ENCODE data around the gene SLC4A11. TPM values are rescaled to one million over a fixed set of nuclear protein-coding genes. Genes with fewer than 3 reads are reported as not detected.

Gene SLC4A11
- total RNA-seq, 4 donors from 2014 or later, result 2.0 to 3.3 (median 2.3) TPM

DNA sequence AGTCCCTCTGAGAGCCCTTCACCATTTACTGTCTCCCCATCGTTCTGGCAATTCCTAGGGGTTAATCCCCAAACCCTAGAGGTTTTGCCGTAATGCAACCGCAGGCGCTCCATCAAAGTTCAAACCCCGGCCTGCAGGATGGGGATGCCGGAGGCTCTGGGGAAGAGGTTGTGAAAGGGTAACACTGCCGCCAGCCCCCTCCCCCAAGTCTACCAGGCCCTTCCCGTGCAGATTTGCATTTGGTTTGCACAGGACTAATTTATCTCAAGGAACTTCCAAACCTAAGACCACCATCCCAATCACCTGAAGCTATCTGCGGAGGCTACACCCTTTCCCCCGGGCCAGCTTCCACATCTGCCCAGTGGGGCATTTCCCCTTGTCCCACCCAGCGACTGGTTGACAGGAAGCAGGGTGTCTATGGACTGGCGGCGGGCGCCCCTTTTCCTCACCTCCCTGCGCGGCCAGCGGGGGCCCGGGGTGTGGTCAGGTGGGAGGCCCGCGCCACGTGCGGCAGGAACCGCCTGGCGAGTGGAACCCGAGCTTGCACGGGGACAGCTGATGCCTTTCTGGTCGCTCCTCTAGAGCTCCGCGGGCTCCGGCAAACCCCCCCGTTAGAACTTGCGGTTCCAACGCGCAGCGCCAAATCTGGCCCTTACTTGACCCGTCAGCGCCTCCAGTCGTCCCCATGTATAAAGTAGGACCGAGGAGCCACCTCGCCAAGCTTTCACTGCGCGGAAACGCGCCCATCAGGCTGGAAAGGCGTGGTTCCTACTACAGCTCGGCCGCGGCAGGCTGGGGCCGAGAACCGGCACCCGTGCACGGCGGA lies 9.4 kb upstream of the SLC4A11 start:
- peak overlapping the region; percentile 4 to 19 (median 14) for H3K4me3 ChIP-seq
- H3K36me3 ChIP-seq, result peaks cover 0 to 32% of the 10 kb centered on the region in 2 donors
- in situ Hi-C loops (cut with MboI; ENCODE audit: low sequenced_read_pairs in 4 of 4) (no loop called here), intact Hi-C loops (cut with DNase I; ENCODE audit: low total_unique reads) (loop anchor here (2.0 kb wide), 1 partner anchor 30 kb away; no protein-coding TSS in a partner anchor)
- peak overlapping the region; percentile 46 to 63 (median 48) for H3K27ac ChIP-seq
- peak; percentile 39 to 40 for ATAC-seq
- H3K9me3 ChIP-seq, result no peaks in the 10 kb centered on the region
- peaks cover 12 to 15% of the 10 kb centered on the region in 2 donors for H3K4me1 ChIP-seq
- TF ChIP-seq CTCF (IDR thresholded peaks at IDR 0.05 in 4 of 5, conservative IDR thresholded peaks at IDR 0.05 in 1 of 5) (no peak), POLR2A (IDR thresholded peaks at IDR 0.05) (no peak)
- H3K27me3 ChIP-seq, result no peaks in the 10 kb centered on the region
- peak in 1 of 2 donors; percentile 56 for DNase-seq

DNA sequence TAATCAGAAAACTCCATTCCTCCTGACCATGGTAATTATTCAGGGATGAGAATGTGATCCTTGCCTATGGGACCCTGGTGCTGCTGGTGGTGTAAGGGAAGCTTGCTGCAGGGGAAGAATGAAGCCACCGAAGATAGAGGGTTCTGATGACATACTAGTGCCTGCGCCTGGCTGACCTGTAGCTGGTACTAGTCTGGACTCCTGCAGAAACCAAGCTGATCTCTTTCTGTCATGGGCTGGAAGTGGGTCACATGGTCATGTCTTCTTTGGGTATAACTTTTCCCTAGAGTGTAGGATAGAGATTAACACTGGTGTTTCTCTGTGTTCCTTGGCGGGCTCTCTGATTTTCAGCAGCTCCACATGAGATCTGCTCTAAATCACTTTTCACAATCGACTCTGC lies 8.6 kb upstream of the SLC4A11 start:
- no peak for DNase-seq
- Histone ChIP-seq H3K27me3 (no peaks in the 10 kb centered on the region), H3K4me3 (no peak overlapping the region), H3K27ac (peak overlapping the region in 3 of 4 donors; percentile 48 to 63 (median 49)), H3K9me3 (no peaks in the 10 kb centered on the region), H3K36me3 (peaks cover 0 to 25% of the 10 kb centered on the region in 2 donors), H3K4me1 (peaks cover 12 to 15% of the 10 kb centered on the region in 2 donors)
- ATAC-seq, result peak; percentile 45 to 50
- intact Hi-C loops (cut with DNase I; ENCODE audit: low total_unique reads) (loop anchor here (2.0 kb wide), 1 partner anchor 29 kb away; no protein-coding TSS in a partner anchor), in situ Hi-C loops (cut with MboI; ENCODE audit: low sequenced_read_pairs in 4 of 4) (no loop called here)
- TF ChIP-seq CTCF (IDR thresholded peaks at IDR 0.05 in 4 of 5, conservative IDR thresholded peaks at IDR 0.05 in 1 of 5), result no peak

DNA sequence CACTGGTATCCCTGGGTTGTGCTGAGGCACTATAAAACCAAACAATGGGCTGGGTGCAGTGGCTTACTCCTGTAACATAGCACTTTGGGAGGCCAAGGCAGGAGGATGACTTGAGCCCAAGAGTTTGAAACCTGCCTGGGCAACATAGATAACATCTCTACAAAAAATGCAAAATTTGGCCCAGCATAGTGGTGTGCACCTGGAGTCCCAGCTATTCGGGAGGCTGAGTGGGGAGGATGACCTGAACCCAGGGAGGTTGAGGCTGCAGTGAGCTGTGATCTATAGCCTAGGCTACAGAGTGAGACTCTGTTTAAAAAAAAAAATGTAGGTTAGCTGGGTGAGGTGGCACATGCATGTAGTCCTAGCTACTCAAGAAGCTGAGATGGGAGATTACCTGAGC lies 7.7 kb upstream of the SLC4A11 start:
- peaks cover 12 to 15% of the 10 kb centered on the region in 2 donors for H3K4me1 ChIP-seq
- intact Hi-C loops (cut with DNase I; ENCODE audit: low total_unique reads) (no loop called here), in situ Hi-C loops (cut with MboI; ENCODE audit: low sequenced_read_pairs in 4 of 4) (no loop called here)
- TF ChIP-seq CTCF (IDR thresholded peaks at IDR 0.05 in 4 of 5, conservative IDR thresholded peaks at IDR 0.05 in 1 of 5) (no peak), POLR2A (IDR thresholded peaks at IDR 0.05) (no peak)
- H3K27ac ChIP-seq, result no peak overlapping the region
- DNase-seq (no peak), ATAC-seq (no peak)
- H3K36me3 ChIP-seq, result peaks cover 0 to 15% of the 10 kb centered on the region in 2 donors
- no peak overlapping the region for H3K4me3 ChIP-seq
- H3K27me3 ChIP-seq, result no peaks in the 10 kb centered on the region
- no peaks in the 10 kb centered on the region for H3K9me3 ChIP-seq

GRCh38 chr20:3245711-3246110 lies 6.7 kb upstream of the SLC4A11 start:
- Histone ChIP-seq H3K9me3 (no peaks in the 10 kb centered on the region), H3K36me3 (peaks cover 0 to 5% of the 10 kb centered on the region in 2 donors), H3K27me3 (peaks cover 2 to 5% (median 2%) of the 10 kb centered on the region in 3 donors), H3K4me1 (peaks cover 11 to 12% of the 10 kb centered on the region in 2 donors), H3K27ac (no peak overlapping the region), H3K4me3 (no peak overlapping the region)
- TF ChIP-seq CTCF (IDR thresholded peaks at IDR 0.05 in 4 of 5, conservative IDR thresholded peaks at IDR 0.05 in 1 of 5) (no peak), POLR2A (IDR thresholded peaks at IDR 0.05) (no peak)
- in situ Hi-C loops (cut with MboI; ENCODE audit: low sequenced_read_pairs in 4 of 4) (no loop called here), intact Hi-C loops (cut with DNase I; ENCODE audit: low total_unique reads) (no loop called here)
- no peak for DNase-seq
- ATAC-seq, result no peak

Data from gastrocnemius medialis (tissue), 4 donors.